ENCODE measurements around the gene CLDN20.
"Not testable (repeated sequence)": the region's sequence is repeated elsewhere in the genome, so short reads cannot be mapped to it uniquely, and the experiment has no call there.

The CLDN20 gene

GRCh38 chr6:155263373-155264063, at the start of gene CLDN20:
Gene CLDN20 (plus strand): TSS chr6:155264013. CDS start chr6:155275720, 11,707 bp downstream.
- intact Hi-C loops (cut with DNase I): no loop called here
- no peak for DNase-seq

GRCh38 chr6:155215906-155216305, 47.9 kb upstream of the CLDN20 start:
- peak in 8 of 42 donors; percentile 37 to 66 (median 46) for DNase-seq
- intact Hi-C loops (cut with DNase I): no loop called here

GRCh38 chr6:155216312-155217046, 47.3 kb upstream of the CLDN20 start:
- DNase-seq: peak in 37 of 42 donors; percentile 27 to 79 (median 56)
- intact Hi-C loops (cut with DNase I): no loop called here

GRCh38 chr6:155218711-155219110, 45.1 kb upstream of the CLDN20 start:
- intact Hi-C loops (cut with DNase I); DNase-seq: not testable (repeated sequence)

- intact Hi-C loops (cut with DNase I): no loop called here
- DNase-seq: peak in 6 of 42 donors; percentile 17 to 68 (median 26)
Observed at GRCh38 chr6:155219299-155219698, 44.5 kb upstream of the CLDN20 start.

GRCh38 chr6:155219858-155220301, 43.9 kb upstream of the CLDN20 start:
- DNase-seq: peak in 26 of 42 donors; percentile 13 to 86 (median 50)
- intact Hi-C loops (cut with DNase I): no loop called here

GRCh38 chr6:155221086-155221485, 42.7 kb upstream of the CLDN20 start:
- DNase-seq: peak in 31 of 42 donors; percentile 20 to 78 (median 54)
- intact Hi-C loops (cut with DNase I): no loop called here

GRCh38 chr6:155222506-155222905, 41.3 kb upstream of the CLDN20 start:
- intact Hi-C loops (cut with DNase I): no loop called here
- no peak for DNase-seq

GRCh38 chr6:155223646-155224451, 40.0 kb upstream of the CLDN20 start:
- intact Hi-C loops (cut with DNase I): no loop called here
- DNase-seq: peak in 20 of 42 donors; percentile 11 to 72 (median 48)

GRCh38 chr6:155224618-155225017, 39.2 kb upstream of the CLDN20 start:
- no peak for DNase-seq
- intact Hi-C loops (cut with DNase I): no loop called here

GRCh38 chr6:155227046-155227445, 36.8 kb upstream of the CLDN20 start:
- DNase-seq: no peak
- intact Hi-C loops (cut with DNase I): no loop called here

GRCh38 chr6:155228546-155229166, 35.2 kb upstream of the CLDN20 start:
- intact Hi-C loops (cut with DNase I): no loop called here
- DNase-seq: no peak

- intact Hi-C loops (cut with DNase I); DNase-seq: not testable (repeated sequence)
Observed at GRCh38 chr6:155230975-155231374, 32.8 kb upstream of the CLDN20 start.

- intact Hi-C loops (cut with DNase I): no loop called here
- DNase-seq: no peak
Observed at GRCh38 chr6:155232848-155233247, 31.0 kb upstream of the CLDN20 start.

GRCh38 chr6:155234167-155234566, 29.6 kb upstream of the CLDN20 start:
- intact Hi-C loops (cut with DNase I): no loop called here
- no peak for DNase-seq

- intact Hi-C loops (cut with DNase I): no loop called here
- DNase-seq: no peak
Observed at GRCh38 chr6:155234687-155235086, 29.1 kb upstream of the CLDN20 start.

- intact Hi-C loops (cut with DNase I): no loop called here
Observed at GRCh38 chr6:155235087-155235486, 28.7 kb upstream of the CLDN20 start.

GRCh38 chr6:155237613-155238012, 26.2 kb upstream of the CLDN20 start:
- intact Hi-C loops (cut with DNase I): no loop called here
- DNase-seq: no peak

More at GRCh38 chr6:155235087-155235486, 28.7 kb upstream of the CLDN20 start:
- DNase-seq: peak in 1 of 42 donors; percentile 8

Data from head of caudate nucleus (tissue), 42 donors.